ENCODE results near the gene TMEM200C.
"Not testable (repeated sequence)": the region's sequence is repeated elsewhere in the genome, so short reads cannot be mapped to it uniquely, and the experiment has no call there.

TMEM200C gene

DNA sequence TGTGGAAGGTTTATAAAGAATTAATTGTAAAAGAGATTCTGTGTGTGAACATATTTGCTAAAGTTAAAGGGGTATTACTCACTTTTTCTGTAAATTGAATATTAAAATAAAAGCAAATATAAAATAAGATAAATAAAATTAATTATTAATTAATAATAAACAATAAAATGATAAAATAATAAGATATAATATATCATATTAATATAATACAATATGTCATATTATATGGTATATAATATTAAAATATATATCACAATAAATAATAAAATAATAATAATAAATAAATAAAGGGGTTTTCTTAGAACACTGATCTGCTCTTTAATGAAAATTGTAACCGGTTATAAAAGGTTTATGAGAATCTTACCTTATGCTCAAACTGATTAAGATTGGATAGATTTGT lies 29.8 kb downstream of the TMEM200C start:
- TF ChIP-seq, protein P1, sequence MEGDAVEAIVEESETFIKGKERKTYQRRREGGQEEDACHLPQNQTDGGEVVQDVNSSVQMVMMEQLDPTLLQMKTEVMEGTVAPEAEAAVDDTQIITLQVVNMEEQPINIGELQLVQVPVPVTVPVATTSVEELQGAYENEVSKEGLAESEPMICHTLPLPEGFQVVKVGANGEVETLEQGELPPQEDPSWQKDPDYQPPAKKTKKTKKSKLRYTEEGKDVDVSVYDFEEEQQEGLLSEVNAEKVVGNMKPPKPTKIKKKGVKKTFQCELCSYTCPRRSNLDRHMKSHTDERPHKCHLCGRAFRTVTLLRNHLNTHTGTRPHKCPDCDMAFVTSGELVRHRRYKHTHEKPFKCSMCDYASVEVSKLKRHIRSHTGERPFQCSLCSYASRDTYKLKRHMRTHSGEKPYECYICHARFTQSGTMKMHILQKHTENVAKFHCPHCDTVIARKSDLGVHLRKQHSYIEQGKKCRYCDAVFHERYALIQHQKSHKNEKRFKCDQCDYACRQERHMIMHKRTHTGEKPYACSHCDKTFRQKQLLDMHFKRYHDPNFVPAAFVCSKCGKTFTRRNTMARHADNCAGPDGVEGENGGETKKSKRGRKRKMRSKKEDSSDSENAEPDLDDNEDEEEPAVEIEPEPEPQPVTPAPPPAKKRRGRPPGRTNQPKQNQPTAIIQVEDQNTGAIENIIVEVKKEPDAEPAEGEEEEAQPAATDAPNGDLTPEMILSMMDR (conservative IDR thresholded peaks at IDR 0.05; ENCODE audit: control insufficient read depth, insufficient read depth, low read depth, low read length), result no peak

DNA sequence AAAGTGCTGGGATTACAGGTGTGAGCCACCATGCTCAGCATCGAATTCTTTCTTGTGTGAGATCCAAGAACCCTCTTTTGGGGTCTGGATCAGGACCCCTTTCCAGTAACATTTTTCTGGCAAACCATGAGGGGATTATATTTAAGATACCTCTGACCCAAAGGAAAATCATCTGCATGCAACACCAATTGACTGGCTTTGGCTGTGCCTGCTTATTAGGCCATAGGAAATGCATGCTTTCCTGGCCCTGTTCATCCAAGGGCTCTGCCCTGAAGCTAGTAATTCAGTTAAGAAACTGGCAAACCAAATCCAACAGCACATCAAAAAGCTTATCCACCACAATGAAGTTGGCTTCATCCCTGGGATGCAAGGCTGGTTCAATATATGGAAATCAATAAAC lies 33.2 kb downstream of the TMEM200C start:
- not testable (repeated sequence) for DNase-seq (ENCODE audit: low read depth); H3K4me3 ChIP-seq (ENCODE audit: control insufficient read depth, low read depth, low read length)

More for the DNA sequence above, 29.8 kb downstream of the TMEM200C start:
- DNase-seq (ENCODE audit: low read depth), result no peak
- no peak overlapping the region for H3K4me3 ChIP-seq (ENCODE audit: control insufficient read depth, low read depth, low read length)

DNA sequence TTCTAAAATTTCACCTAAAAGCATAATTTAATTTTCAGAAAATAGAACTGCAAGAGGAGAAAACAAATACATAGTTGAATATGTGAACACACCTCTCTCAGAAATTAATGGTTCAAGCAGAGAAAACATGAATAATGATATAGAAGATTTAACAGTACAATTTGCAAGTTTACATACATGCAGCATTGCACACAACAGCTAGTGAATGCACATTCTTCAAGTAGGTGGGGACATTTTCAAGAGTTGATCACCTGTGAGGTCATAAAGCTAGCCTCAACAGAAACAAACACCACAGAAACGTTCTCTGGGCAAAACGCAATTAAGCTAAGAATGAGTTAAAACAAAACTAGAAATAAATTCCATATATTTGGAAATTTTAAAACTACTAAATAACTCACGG lies 38.1 kb downstream of the TMEM200C start:
- H3K4me3 ChIP-seq (ENCODE audit: control insufficient read depth, low read depth, low read length), result no peak overlapping the region
- TF ChIP-seq, protein P1 (conservative IDR thresholded peaks at IDR 0.05; ENCODE audit: control insufficient read depth, insufficient read depth, low read depth, low read length), result no peak
- DNase-seq (ENCODE audit: low read depth), result no peak

DNA sequence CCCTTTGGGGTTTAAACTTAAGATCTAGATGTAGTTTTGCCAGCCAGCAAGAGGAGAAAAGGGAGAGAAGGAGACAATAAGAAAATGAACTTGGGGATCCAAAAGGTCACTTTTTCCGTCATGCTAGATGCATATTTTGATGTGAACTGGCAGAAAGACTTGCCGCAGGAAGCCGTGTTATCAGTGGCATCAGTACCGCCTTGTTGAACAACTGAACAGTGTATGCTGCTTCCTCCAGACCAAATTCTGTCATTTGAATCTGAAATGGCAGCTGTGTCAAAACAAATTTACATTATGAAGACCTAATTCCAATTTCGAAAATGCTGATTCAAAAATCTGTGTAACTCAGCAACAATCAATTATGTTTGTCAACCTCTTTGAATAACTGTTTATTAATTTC lies 42.1 kb downstream of the TMEM200C start:
- no peak overlapping the region for H3K4me3 ChIP-seq (ENCODE audit: control insufficient read depth, low read depth, low read length)
- TF ChIP-seq, protein P1 (conservative IDR thresholded peaks at IDR 0.05; ENCODE audit: control insufficient read depth, insufficient read depth, low read depth, low read length), result no peak
- DNase-seq (ENCODE audit: low read depth), result no peak

DNA sequence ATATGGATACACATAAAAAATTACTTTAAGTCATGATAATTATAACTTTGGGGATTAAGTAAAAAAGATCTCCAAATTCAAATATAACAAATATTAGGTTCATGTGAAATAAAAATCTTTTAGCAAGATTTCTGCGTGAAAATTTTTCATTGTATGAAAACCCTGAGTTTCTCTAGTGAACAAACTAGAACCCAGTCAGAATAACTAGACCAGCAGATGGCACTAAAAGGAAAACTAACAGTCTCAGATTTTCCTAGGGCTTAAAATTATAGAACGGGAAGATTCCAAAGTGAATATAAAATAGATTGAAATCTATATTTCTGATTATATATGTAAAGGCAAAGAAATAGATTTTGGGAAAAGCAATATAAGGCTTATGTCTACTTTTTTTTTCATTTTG lies 43.3 kb downstream of the TMEM200C start:
- DNase-seq (ENCODE audit: low read depth), result no peak
- no peak overlapping the region for H3K4me3 ChIP-seq (ENCODE audit: control insufficient read depth, low read depth, low read length)
- TF ChIP-seq, protein P1 (conservative IDR thresholded peaks at IDR 0.05; ENCODE audit: control insufficient read depth, insufficient read depth, low read depth, low read length), result peak; percentile 26

DNA sequence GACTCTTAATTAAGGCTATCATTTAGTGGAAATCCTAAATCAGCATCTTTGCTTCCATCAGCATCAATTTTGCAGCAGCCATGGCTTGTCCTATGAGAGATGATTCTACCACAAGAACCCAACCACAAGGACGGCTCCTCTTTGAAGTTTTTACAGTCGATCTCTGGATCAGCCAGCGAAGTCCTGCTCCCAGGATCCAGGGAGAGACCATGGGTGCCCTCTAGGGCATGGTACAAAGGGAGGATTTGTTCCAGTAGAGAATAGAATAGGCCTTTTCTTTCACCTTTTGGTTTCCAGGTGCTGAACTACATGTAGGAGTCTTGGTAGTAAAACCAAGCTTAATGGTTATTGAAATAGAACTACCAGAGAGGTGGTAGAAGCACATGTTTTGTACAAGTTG lies 52.7 kb downstream of the TMEM200C start:
- H3K4me3 ChIP-seq (ENCODE audit: control insufficient read depth, low read depth, low read length), result no peak overlapping the region
- TF ChIP-seq, protein P1 (conservative IDR thresholded peaks at IDR 0.05; ENCODE audit: control insufficient read depth, insufficient read depth, low read depth, low read length), result no peak
- no peak for DNase-seq (ENCODE audit: low read depth)

DNA sequence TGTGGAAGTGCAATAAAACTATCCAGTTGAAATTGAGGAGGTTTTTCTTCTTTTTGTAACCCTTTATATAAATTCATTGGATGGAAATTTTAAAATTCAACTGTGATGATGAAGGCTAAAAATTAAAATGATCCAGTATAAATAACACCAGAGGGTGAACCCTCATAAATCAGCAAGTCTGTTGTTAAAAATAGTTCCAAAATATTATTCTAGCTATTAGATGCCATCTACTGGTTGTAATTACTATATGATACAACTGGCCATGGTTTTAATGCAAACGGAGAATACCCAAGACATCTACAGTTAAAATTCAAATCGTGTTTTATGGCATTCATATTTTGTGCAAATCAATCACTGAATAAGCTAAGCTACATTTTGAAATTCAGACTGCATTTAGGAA lies 53.8 kb downstream of the TMEM200C start:
- no peak overlapping the region for H3K4me3 ChIP-seq (ENCODE audit: control insufficient read depth, low read depth, low read length)
- TF ChIP-seq, protein P1 (conservative IDR thresholded peaks at IDR 0.05; ENCODE audit: control insufficient read depth, insufficient read depth, low read depth, low read length), result no peak
- no peak for DNase-seq (ENCODE audit: low read depth)
